ENCODE data around the gene TPRN. TPM values are rescaled to one million over a fixed set of nuclear protein-coding genes. Genes with fewer than 3 reads are reported as not detected.

The TPRN gene
- total RNA-seq, 1 experiment from 2014 or later: 43.1 TPM

DNA sequence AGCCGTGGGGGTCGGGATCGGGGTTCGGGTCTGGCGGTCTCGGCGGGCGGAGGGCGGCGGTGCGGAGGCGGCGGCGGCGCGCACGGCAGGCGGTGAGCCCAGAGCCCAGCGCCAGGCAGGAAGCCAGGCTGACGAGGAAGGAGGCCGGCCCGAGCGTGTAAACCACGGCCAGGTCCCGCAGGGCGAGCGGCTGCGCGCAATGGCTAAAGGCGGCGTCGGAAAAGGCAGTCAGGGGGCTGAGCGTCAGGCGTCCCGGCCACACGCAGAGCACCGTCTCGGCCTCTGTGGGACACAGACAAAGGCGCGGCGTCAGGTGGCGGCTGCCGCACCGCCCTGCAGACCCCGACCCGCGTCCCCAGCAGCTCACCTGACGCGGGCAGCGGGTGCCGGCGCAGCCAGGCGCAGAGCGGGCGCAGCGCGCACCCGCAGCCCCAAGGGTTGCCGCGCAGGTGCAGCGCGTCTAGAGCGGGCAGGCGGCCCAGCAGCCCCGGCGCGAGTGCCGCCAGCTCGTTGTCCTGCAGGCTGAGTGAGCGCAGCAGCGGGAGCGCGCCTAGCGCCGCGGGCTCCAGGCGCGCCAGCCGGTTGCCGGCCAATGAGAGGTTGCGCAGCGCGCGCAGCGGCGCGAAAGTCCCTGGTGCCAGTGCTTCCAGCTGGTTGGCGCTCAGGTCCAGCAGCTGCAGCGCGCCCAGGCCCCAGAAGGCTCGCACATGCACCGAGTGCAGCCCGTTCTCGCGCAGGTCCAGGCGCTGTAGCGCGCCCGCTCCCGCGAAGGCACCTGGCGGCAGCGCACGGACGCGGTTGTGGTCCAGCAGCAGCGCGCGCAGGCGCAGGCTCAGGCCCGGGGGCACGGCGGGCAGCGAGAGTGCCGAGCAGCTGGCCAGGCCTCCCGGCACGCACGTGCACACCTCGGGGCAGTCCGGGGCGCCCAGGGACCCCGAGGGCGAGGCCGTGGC lies 31.4 kb downstream of the TPRN start (continued):
- 0 out of 2 replicates have a peak, but pooled peaks have one; percentile 55 for TF ChIP-seq ETV6 (CRISPR knock-in tag; IDR thresholded peaks at IDR 0.05)
- TF ChIP-seq ZNF138 (CRISPR knock-in tag; conservative IDR thresholded peaks at IDR 0.05): no peak
- peak; percentile 43 for TF ChIP-seq SP1 (CRISPR knock-in tag; conservative IDR thresholded peaks at IDR 0.05)

DNA sequence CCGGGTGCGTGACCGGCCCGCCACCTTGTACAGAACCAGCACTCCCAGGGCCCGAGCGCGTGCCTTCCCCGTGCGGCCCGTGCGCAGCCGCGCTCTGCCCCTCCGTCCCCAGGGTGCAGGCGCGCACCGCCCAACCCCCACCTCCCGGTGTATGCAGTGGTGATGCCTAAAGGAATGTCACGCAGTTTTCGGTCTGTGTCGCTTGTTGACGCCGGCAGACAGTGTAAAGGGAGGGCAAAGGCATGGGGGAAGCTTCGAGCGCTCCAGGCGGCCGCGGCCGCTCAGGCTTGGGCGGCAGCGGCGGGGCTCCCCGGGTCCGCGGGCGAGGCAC lies 32.0 kb downstream of the TPRN start:
- TF ChIP-seq, protein P1, sequence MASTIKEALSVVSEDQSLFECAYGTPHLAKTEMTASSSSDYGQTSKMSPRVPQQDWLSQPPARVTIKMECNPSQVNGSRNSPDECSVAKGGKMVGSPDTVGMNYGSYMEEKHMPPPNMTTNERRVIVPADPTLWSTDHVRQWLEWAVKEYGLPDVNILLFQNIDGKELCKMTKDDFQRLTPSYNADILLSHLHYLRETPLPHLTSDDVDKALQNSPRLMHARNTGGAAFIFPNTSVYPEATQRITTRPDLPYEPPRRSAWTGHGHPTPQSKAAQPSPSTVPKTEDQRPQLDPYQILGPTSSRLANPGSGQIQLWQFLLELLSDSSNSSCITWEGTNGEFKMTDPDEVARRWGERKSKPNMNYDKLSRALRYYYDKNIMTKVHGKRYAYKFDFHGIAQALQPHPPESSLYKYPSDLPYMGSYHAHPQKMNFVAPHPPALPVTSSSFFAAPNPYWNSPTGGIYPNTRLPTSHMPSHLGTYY (CRISPR knock-in tag; IDR thresholded peaks at IDR 0.05): no peak
- TF ChIP-seq ZNF121 (CRISPR knock-in tag; IDR thresholded peaks at IDR 0.05) (no peak), NR2C2 (CRISPR knock-in tag; IDR thresholded peaks at IDR 0.05) (no peak), MYBL2 (CRISPR knock-in tag; IDR thresholded peaks at IDR 0.05) (no peak), ATF1 (CRISPR knock-in tag; IDR thresholded peaks at IDR 0.05) (no peak), ESRRA (CRISPR knock-in tag; IDR thresholded peaks at IDR 0.05; ENCODE audit: borderline replicate concordance) (no peak), ZNF423 (CRISPR knock-in tag; IDR thresholded peaks at IDR 0.05) (0 out of 2 replicates have a peak, but pooled peaks have one; percentile 11)
- TF ChIP-seq, protein P2, sequence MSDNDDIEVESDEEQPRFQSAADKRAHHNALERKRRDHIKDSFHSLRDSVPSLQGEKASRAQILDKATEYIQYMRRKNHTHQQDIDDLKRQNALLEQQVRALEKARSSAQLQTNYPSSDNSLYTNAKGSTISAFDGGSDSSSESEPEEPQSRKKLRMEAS (CRISPR knock-in tag; IDR thresholded peaks at IDR 0.05): no peak
- CTCF ChIA-PET: interaction anchor here (0.7 to 3.6 kb wide), 17 partner anchors 8 to 139 kb away, joined by 3 to 17 read pairs (median 6); partner anchors contain the start of genes GRIN1, MAN1B1, NELFB and RNF224
- H3K4me3 Mint-ChIP-seq: peak overlapping the region; percentile 52
- H3K27me3 Mint-ChIP-seq (ENCODE audit: low read depth): peaks cover 67% of the 10 kb centered on the region
- H3K4me1 Mint-ChIP-seq: peaks cover 6% of the 10 kb centered on the region
- H3K36me3 Mint-ChIP-seq: no peaks in the 10 kb centered on the region
- no peak overlapping the region for H3K27ac Mint-ChIP-seq
- DNase-seq (ENCODE audit: low spot score) (no peak), ATAC-seq (no peak)
- H3K9me3 Mint-ChIP-seq: no peaks in the 10 kb centered on the region
- POLR2A ChIA-PET: interaction anchor here (0.7 kb wide), 1 partner anchor 20 kb away, joined by 3 read pairs; no protein-coding TSS in a partner anchor

DNA sequence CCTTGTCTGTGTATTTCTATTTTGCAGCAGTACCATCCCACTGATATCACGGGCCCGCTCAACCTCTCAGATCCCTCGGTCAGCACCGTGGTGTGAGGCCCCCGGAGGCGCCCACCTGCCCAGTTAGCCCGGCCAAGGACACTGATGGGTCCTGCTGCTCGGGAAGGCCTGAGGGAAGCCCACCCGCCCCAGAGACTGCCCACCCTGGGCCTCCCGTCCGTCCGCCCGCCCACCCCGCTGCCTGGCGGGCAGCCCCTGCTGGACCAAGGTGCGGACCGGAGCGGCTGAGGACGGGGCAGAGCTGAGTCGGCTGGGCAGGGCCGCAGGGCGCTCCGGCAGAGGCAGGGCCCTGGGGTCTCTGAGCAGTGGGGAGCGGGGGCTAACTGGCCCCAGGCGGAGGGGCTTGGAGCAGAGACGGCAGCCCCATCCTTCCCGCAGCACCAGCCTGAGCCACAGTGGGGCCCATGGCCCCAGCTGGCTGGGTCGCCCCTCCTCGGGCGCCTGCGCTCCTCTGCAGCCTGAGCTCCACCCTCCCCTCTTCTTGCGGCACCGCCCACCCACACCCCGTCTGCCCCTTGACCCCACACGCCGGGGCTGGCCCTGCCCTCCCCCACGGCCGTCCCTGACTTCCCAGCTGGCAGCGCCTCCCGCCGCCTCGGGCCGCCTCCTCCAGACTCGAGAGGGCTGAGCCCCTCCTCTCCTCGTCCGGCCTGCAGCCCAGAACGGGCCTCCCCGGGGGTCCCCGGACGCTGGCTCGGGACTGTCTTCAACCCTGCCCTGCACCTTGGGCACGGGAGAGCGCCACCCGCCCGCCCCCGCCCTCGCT lies 32.6 kb downstream of the TPRN start:
- Mint-ChIP-seq H3K27ac (no peak overlapping the region), H3K27me3 (ENCODE audit: low read depth) (peaks cover 69% of the 10 kb centered on the region), H3K9me3 (no peaks in the 10 kb centered on the region), H3K4me3 (peak overlapping the region; percentile 49; the same call in 1 of the 2 replicates), H3K4me1 (peaks cover 6% of the 10 kb centered on the region), H3K36me3 (no peaks in the 10 kb centered on the region)
- TF ChIP-seq, protein P3, sequence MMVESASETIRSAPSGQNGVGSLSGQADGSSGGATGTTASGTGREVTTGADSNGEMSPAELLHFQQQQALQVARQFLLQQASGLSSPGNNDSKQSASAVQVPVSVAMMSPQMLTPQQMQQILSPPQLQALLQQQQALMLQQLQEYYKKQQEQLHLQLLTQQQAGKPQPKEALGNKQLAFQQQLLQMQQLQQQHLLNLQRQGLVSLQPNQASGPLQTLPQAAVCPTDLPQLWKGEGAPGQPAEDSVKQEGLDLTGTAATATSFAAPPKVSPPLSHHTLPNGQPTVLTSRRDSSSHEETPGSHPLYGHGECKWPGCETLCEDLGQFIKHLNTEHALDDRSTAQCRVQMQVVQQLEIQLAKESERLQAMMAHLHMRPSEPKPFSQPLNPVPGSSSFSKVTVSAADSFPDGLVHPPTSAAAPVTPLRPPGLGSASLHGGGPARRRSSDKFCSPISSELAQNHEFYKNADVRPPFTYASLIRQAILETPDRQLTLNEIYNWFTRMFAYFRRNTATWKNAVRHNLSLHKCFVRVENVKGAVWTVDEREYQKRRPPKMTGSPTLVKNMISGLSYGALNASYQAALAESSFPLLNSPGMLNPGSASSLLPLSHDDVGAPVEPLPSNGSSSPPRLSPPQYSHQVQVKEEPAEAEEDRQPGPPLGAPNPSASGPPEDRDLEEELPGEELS (CRISPR knock-in tag; IDR thresholded peaks at IDR 0.05): 0 out of 2 replicates have a peak, but pooled peaks have one; percentile 44
- TF ChIP-seq, protein P4, sequence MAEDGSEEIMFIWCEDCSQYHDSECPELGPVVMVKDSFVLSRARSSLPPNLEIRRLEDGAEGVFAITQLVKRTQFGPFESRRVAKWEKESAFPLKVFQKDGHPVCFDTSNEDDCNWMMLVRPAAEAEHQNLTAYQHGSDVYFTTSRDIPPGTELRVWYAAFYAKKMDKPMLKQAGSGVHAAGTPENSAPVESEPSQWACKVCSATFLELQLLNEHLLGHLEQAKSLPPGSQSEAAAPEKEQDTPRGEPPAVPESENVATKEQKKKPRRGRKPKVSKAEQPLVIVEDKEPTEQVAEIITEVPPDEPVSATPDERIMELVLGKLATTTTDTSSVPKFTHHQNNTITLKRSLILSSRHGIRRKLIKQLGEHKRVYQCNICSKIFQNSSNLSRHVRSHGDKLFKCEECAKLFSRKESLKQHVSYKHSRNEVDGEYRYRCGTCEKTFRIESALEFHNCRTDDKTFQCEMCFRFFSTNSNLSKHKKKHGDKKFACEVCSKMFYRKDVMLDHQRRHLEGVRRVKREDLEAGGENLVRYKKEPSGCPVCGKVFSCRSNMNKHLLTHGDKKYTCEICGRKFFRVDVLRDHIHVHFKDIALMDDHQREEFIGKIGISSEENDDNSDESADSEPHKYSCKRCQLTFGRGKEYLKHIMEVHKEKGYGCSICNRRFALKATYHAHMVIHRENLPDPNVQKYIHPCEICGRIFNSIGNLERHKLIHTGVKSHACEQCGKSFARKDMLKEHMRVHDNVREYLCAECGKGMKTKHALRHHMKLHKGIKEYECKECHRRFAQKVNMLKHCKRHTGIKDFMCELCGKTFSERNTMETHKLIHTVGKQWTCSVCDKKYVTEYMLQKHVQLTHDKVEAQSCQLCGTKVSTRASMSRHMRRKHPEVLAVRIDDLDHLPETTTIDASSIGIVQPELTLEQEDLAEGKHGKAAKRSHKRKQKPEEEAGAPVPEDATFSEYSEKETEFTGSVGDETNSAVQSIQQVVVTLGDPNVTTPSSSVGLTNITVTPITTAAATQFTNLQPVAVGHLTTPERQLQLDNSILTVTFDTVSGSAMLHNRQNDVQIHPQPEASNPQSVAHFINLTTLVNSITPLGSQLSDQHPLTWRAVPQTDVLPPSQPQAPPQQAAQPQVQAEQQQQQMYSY (CRISPR knock-in tag; IDR thresholded peaks at IDR 0.05): peak; percentile 90
- TF ChIP-seq, protein P5, sequence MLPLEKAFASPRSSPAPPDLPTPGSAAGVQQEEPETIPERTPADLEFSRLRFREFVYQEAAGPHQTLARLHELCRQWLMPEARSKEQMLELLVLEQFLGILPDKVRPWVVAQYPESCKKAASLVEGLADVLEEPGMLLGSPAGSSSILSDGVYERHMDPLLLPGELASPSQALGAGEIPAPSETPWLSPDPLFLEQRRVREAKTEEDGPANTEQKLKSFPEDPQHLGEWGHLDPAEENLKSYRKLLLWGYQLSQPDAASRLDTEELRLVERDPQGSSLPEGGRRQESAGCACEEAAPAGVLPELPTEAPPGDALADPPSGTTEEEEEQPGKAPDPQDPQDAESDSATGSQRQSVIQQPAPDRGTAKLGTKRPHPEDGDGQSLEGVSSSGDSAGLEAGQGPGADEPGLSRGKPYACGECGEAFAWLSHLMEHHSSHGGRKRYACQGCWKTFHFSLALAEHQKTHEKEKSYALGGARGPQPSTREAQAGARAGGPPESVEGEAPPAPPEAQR (CRISPR knock-in tag; IDR thresholded peaks at IDR 0.05): no peak
- TF ChIP-seq, protein P6, sequence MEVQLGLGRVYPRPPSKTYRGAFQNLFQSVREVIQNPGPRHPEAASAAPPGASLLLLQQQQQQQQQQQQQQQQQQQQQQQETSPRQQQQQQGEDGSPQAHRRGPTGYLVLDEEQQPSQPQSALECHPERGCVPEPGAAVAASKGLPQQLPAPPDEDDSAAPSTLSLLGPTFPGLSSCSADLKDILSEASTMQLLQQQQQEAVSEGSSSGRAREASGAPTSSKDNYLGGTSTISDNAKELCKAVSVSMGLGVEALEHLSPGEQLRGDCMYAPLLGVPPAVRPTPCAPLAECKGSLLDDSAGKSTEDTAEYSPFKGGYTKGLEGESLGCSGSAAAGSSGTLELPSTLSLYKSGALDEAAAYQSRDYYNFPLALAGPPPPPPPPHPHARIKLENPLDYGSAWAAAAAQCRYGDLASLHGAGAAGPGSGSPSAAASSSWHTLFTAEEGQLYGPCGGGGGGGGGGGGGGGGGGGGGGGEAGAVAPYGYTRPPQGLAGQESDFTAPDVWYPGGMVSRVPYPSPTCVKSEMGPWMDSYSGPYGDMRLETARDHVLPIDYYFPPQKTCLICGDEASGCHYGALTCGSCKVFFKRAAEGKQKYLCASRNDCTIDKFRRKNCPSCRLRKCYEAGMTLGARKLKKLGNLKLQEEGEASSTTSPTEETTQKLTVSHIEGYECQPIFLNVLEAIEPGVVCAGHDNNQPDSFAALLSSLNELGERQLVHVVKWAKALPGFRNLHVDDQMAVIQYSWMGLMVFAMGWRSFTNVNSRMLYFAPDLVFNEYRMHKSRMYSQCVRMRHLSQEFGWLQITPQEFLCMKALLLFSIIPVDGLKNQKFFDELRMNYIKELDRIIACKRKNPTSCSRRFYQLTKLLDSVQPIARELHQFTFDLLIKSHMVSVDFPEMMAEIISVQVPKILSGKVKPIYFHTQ (CRISPR knock-in tag; IDR thresholded peaks at IDR 0.05): no peak
- peak; percentile 43 for ATAC-seq
- POLR2A ChIA-PET: no interaction called here
- peak; percentile 64 for DNase-seq (ENCODE audit: low spot score)
- CTCF ChIA-PET: interaction anchor here (0.9 to 3.6 kb wide), 11 partner anchors 8 to 138 kb away, joined by 3 to 17 read pairs (median 7); partner anchors contain the start of genes GRIN1 and MAN1B1

Data from WTC11 (cell line).